GM18505 (cell line): Measurements from ENCODE around the gene DNMT3A.

Experiments used
- ATAC-seq: cut with Tn5 transposase; IDR thresholded peaks from one replicate; pipeline ENCODE4 v1.9.1; 2021; ENCODE audit not compliant: unreplicated experiment
- POLR2A ChIP-seq: IDR thresholded peaks from 4 replicates; pipeline ENCODE4 v1.6.1; 2011; ENCODE audit warnings: borderline replicate concordance; ENCODE audit not compliant: insufficient read depth, insufficient read length; ENCODE audit errors: extremely low read depth

DNMT3A gene

GRCh38 chr2:25250331-25251070 is 91.2 kb downstream of the DNMT3A start:
- TF ChIP-seq POLR2A = no peak
- ATAC-seq = no peak

DNA sequence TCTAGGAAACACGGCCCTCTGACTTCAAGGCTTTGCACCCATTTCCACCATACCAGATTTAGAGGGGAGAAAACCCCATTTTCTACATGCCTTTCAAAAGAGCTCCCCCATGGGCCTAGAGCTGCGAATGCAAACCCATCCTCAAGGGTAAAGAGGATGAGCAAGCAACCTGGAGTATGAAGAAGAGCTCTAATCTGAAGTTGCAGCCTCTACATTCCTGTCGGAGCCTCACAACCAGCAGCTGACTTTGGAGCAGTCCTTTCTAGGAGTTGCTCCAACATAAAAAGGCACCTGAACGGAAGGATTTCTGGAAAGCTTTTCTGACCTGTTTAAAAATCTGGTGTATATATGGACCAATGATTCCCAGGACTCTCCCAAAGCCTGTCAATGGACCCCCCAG is 91.9 kb downstream of the DNMT3A start:
- no peak for ATAC-seq

DNA sequence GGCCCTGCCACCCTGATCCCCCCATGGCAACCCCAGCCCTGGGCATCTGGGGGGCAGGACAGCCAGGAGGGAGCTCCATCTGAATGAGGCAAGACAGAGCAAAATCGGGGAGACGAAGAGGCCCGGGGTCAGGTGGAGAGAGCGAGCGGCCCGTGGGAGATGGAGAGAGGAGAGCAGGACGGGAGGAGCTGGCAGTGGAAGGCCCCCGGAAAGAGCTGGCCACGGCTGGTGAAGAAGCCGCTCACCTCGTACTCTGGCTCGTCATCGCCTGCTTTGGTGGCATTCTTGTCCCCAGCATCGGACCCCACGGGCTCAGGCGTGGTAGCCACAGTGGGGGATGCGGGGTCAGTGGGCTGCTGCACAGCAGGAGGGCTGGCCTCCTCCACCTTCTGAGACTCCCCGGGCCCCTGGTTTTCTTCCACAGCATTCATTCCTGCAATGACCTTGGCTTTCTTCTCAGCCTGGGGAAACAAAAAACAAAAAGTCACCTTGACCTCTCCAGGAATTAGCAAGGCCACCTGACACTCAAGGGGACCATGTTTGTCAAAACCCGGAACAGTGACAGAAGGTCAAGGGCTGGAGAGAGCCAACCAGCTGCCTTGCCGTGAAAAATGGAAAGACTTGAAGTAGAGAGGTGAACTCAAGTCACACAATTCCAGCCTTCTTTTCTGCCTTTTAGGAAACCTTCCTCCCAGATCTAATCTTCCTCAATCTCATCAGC is 93.8 kb downstream of the DNMT3A start:
- TF ChIP-seq POLR2A = no peak
- no peak for ATAC-seq

More for the DNA sequence above, 91.9 kb downstream of the DNMT3A start:
- TF ChIP-seq POLR2A = no peak

DNA sequence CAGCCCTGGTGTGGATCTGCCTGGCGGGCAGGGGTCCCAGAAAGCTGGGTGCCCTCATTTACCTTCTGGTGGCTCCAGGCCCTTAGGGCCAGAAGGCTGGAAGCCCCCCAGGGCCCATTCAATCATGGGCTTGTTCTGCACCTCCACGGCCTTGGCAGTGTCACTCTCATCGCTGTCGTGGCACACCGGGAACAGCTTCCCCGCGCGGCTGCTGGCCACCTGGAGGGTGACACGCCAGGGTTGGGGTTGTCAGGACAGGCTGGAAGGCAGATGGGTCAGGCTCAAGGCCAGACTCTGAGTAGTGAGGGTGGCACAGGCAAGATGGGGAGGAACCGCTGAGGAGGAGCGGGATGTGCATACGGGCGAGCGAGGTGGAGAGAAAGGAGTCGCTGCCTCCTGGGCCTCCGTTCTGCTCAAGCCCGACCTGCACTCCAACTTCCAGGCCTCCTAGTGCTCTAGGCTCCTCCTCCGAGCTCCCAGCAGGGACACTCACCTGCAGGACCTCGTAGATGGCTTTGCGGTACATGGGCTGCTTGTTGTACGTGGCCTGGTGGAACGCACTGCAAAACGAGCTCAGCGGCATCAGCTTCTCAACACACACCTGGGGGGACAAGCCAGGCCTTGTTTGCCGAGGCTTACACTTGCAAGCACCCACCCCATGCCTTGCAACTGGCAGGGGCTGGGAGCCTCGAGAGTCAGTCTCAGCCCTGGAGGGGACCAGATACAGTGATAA is 95.0 kb downstream of the DNMT3A start:
- TF ChIP-seq POLR2A = no peak
- no peak for ATAC-seq

- no peak for TF ChIP-seq POLR2A
- ATAC-seq = no peak
These were observed 95.7 kb downstream of the DNMT3A start for GRCh38 chr2:25246001-25246400.

- no peak for TF ChIP-seq POLR2A
- no peak for ATAC-seq
These were observed 96.6 kb downstream of the DNMT3A start for GRCh38 chr2:25245141-25245540.

GRCh38 chr2:25243995-25244394 is 97.7 kb downstream of the DNMT3A start:
- TF ChIP-seq POLR2A = no peak
- no peak for ATAC-seq

GRCh38 chr2:25241452-25241851 is 100.3 kb downstream of the DNMT3A start:
- no peak for ATAC-seq
- TF ChIP-seq POLR2A = no peak

- ATAC-seq = no peak
- no peak for TF ChIP-seq POLR2A
These were observed 101.1 kb downstream of the DNMT3A start for GRCh38 chr2:25240636-25241035.

- ATAC-seq = no peak
- no peak for TF ChIP-seq POLR2A
These were observed 102.8 kb downstream of the DNMT3A start for GRCh38 chr2:25238920-25239319.

- ATAC-seq = no peak
- TF ChIP-seq POLR2A = no peak
These were observed 104.0 kb downstream of the DNMT3A start for GRCh38 chr2:25237764-25238163.

GRCh38 chr2:25236736-25237135 is 105.0 kb downstream of the DNMT3A start:
- no peak for TF ChIP-seq POLR2A
- no peak for ATAC-seq

- TF ChIP-seq POLR2A = no peak
- no peak for ATAC-seq
These were observed 107.0 kb downstream of the DNMT3A start for GRCh38 chr2:25234738-25235137.
